K562 (cell line): ENCODE results near the gene OR7E24. TPM values are rescaled to one million over a fixed set of nuclear protein-coding genes. Genes with fewer than 3 reads are reported as not detected.
A peak's percentile ranks its signal among the peaks of the same experiment; 100 is the strongest.

Experiments
- ATAC-seq: fragments of 200-7000 bp; cut with Tn5 transposase; 3 replicates; pipeline ENCODE4 v1.9.1; 2020; ENCODE audit warnings: moderate library complexity
- BruUV-seq: library from RNA; stranded (reverse); fragments of 400-500 nt; replicated peaks from 2 replicates; lab custom pipeline; 2021; lab: Mats Ljungman, UMichigan
- CTCF ChIA-PET: fragments of 300-600 bp; formaldehyde crosslinking; extraction: SDS; loops from one replicate; lab custom pipeline; 2021; ENCODE audit warnings: low intra/inter-chr PET ratio; lab: Yijun Ruan, JAX
- POLR2A ChIA-PET: fragments of 300-600, 350-650 bp; sonication (Branson Sonifier 250); formaldehyde crosslinking; extraction: SDS; loops from one replicate; lab custom pipeline; 2021; ENCODE audit warnings: antibody characterized with exemption, inconsistent platforms; lab: Yijun Ruan, JAX
- DNase-seq, 4 experiments: peaks; one replicate each; pipeline versions ENCODE4 v3.0.0 to v3.0.0-alpha.2; 2011 to 2018; ENCODE audit warnings: low spot score in 3 of 4, mixed read lengths in 3 of 4; ENCODE audit errors: extremely low read depth in 1 of 4
- FAIRE-seq: peaks from 2 replicates; lab custom pipeline; 2011; peaks lifted over from hg19 to GRCh38; lab: Jason Lieb, UNC
- H2AFZ ChIP-seq: 2 replicates; pipeline ENCODE4 v1.6.0; 2011; ENCODE audit warnings: low read depth, low read length, control low read depth, inconsistent platforms
- H3K27ac ChIP-seq: fragments of 200-600 bp; 3 replicates; pipeline ENCODE4 v1.8.0; 2011; ENCODE audit warnings: low read depth, mild to moderate bottlenecking, control low read depth, inconsistent platforms, low read length, moderate library complexity, mixed read lengths; ENCODE audit errors: extremely low read depth
- H3K27me3 ChIP-seq, 2 experiments: fragments of 300-600 bp in 1 of 2; 2 replicates in 1 of 2; 3 replicates in 1 of 2; pipeline versions ENCODE4 v1.6.0 to v1.8.0; 2011; ENCODE audit warnings: inconsistent platforms in 2 of 2, low read length in 2 of 2, mild to moderate bottlenecking in 1 of 2, mixed read lengths in 1 of 2, moderate library complexity in 1 of 2; ENCODE audit not compliant: control insufficient read depth in 2 of 2, insufficient read depth in 2 of 2
- H3K36me3 ChIP-seq: fragments of 300-600 bp; 3 replicates; pipeline ENCODE4 v1.8.0; 2011; ENCODE audit warnings: mild to moderate bottlenecking, low read length, inconsistent platforms; ENCODE audit not compliant: control insufficient read depth, insufficient read depth
- H3K4me1 ChIP-seq, 2 experiments: fragments of 200-600 bp in 1 of 2; replicated peaks in 1 of 2; 2 replicates in 1 of 2; 3 replicates in 1 of 2; pipeline versions ENCODE4 v1.5.1 to v1.8.0; 2011; ENCODE audit warnings: inconsistent platforms in 2 of 2, low read length in 2 of 2, mild to moderate bottlenecking in 1 of 2, mixed read lengths in 1 of 2, moderate library complexity in 1 of 2; ENCODE audit not compliant: control insufficient read depth in 2 of 2, insufficient read depth in 2 of 2
- H3K4me2 ChIP-seq: 2 replicates; pipeline ENCODE4 v1.6.1; 2011; ENCODE audit warnings: low read length, control low read depth, inconsistent platforms, mixed read lengths; ENCODE audit not compliant: insufficient read depth
- H3K4me3 ChIP-seq: fragments of 200-600 bp; sonication (generic), shearing (Covaris generic); 2 replicates; pipeline ENCODE4 v1.5.1; 2016; ENCODE audit warnings: control low read depth, inconsistent platforms
- H3K79me2 ChIP-seq: fragments of 200-600 bp; 3 replicates; pipeline ENCODE4 v1.8.0; 2011; ENCODE audit warnings: low read length, inconsistent platforms; ENCODE audit not compliant: control insufficient read depth, insufficient read depth
- H3K9ac ChIP-seq, 2 experiments: 2 replicates each; pipeline versions ENCODE4 v1.6.0 to v1.6.1; 2011; ENCODE audit warnings: low read depth in 2 of 2, low read length in 2 of 2, control low read depth in 1 of 2, inconsistent platforms in 1 of 2, mild to moderate bottlenecking in 1 of 2, mixed read lengths in 1 of 2; ENCODE audit not compliant: insufficient read depth in 1 of 2
- H3K9me1 ChIP-seq: one replicate; pipeline ENCODE4 v1.6.0; 2011; ENCODE audit warnings: inconsistent platforms, mild to moderate bottlenecking, low read length, moderate library complexity; ENCODE audit not compliant: control insufficient read depth, insufficient read depth
- H3K9me3 ChIP-seq: replicated peaks from 2 replicates; pipeline ENCODE4 v1.5.1; 2011; ENCODE audit warnings: low read depth, low read length, inconsistent platforms; ENCODE audit not compliant: control insufficient read depth, insufficient read depth
- H4K20me1 ChIP-seq: replicated peaks from 2 replicates; pipeline ENCODE4 v1.6.1; 2011; ENCODE audit warnings: low read length, inconsistent platforms, mixed read lengths; ENCODE audit not compliant: control insufficient read depth, insufficient read depth
- DEAF1 ChIP-seq: fragments of 450-650 bp; formaldehyde crosslinking; IDR thresholded peaks from 2 replicates; pipeline ENCODE4 v1.4.0; 2020; ENCODE audit warnings: mild to moderate bottlenecking, moderate library complexity
- KLF16 ChIP-seq: IDR thresholded peaks from 2 replicates; pipeline ENCODE4 v1.6.1; 2016; ENCODE audit warnings: antibody characterized with exemption
- NFE2 ChIP-seq: IDR thresholded peaks from 2 replicates; pipeline ENCODE4 v1.6.1; 2014; ENCODE audit warnings: antibody characterized with exemption, low read depth
- RAD51 ChIP-seq: fragments of 450-650 bp; IDR thresholded peaks from 2 replicates; pipeline ENCODE4 v1.7.1; 2016; ENCODE audit warnings: low read depth, mild to moderate bottlenecking, borderline replicate concordance
- REST ChIP-seq, 2 experiments: fragments of 450-650 bp; formaldehyde crosslinking in 1 of 2; IDR thresholded peaks; 2 replicates each; pipeline versions ENCODE4 v1.4.0 to v1.6.1; 2014 to 2020; ENCODE audit warnings: mild to moderate bottlenecking in 2 of 2, borderline replicate concordance in 1 of 2, low read depth in 1 of 2
- SNAPC5 ChIP-seq: fragments of 250-450 bp; sonication (Bioruptor Pico); IDR thresholded peaks from 2 replicates; pipeline ENCODE4 v1.8.0; 2021; ENCODE audit warnings: moderate library complexity, mild to moderate bottlenecking, inconsistent platforms
- TAF7 ChIP-seq: fragments of 450-650 bp; IDR thresholded peaks from 2 replicates; pipeline ENCODE4 v1.6.1; 2016; ENCODE audit warnings: missing genetic modification characterization, missing compliant biosample characterization
- WGBS: fragments of 100-300 bp; shearing (Covaris generic); methylation state at CpG from one replicate; pipeline ENCODE4 v1.1.6; 2016; ENCODE audit warnings: low coverage, mixed read lengths; ENCODE audit not compliant: insufficient coverage; ENCODE audit errors: missing lambda C conversion rate; 5-methylcytosine and 5-hydroxymethylcytosine counted together
- in situ Hi-C: fragments of 300-500 bp; cut with MboI; formaldehyde crosslinking; loops from 4 replicates; pipeline ENCODE4 v1.15.0; 2018; ENCODE audit warnings: inconsistent platforms, mixed read lengths
- intact Hi-C: fragments of 100-400 bp; cut with micrococcal nuclease; formaldehyde crosslinking; loops from 2 replicates; pipeline ENCODE4 v1.14.2; 2022
- polyA plus RNA-seq, 8 experiments: library from polyadenylated mRNA; depleted of rRNA in 4 of 8; stranded (reverse) in 5 of 8; unstranded in 3 of 8; fragments of >200 nt; fragmentation: Nextera tagmentation in 2 of 8; fragmentation: Illumina TruSeq in 1 of 8; extraction: Ambion mirVana in 2 of 8; extraction: Trizol in 1 of 8; gene quantifications; 2 replicates each; pipeline versions ENCODE4 v1.2.1 to v1.2.3, GENCODE V29; 2011 to 2014; ENCODE audit warnings: inconsistent platforms in 1 of 8, missing spikeins in 1 of 8
- total RNA-seq, 7 experiments: library from RNA; depleted of rRNA in 6 of 7; stranded (reverse); fragments of >200 nt in 6 of 7; fragmentation: Illumina TruSeq in 2 of 7; extraction: Trizol in 2 of 7; gene quantifications; 2 replicates each; pipeline versions ENCODE4 v1.2.1 to v1.2.3, GENCODE V29; 2011 to 2021; ENCODE audit warnings: low replicate concordance in 1 of 7

The OR7E24 gene
- total and polyA plus RNA-seq, 9 of the 15 experiments (the other 6 are each of a cell fraction or from before 2014, with no cell fraction given): not detected

GRCh38 chr19:9250630-9251029 lies at the start of gene OR7E24 (continued):
- no peak for TF ChIP-seq NFE2

- DNase-seq (peak; percentile 53 to 74 (median 57)), FAIRE-seq (peak; percentile 92), ATAC-seq (peak; percentile 88)
- Histone ChIP-seq H3K79me2 (no peaks in the 10 kb centered on the region), H3K27me3 (peaks cover 6 to 9% of the 10 kb centered on the region in 2 experiments; a peak in 4 of 5 replicates), H3K36me3 (no peaks in the 10 kb centered on the region), H3K4me2 (peak overlapping the region; percentile 57), H3K4me3 (no peak overlapping the region), H4K20me1 (no peaks in the 10 kb centered on the region), H3K27ac (no peak overlapping the region), H3K9ac (no peak overlapping the region), H3K9me1 (no peaks in the 10 kb centered on the region), H2AFZ (peak overlapping the region; percentile 51; the same call in 1 of the 2 replicates), H3K9me3 (no peaks in the 10 kb centered on the region), H3K4me1 (no peaks in the 10 kb centered on the region)
- 27% methylated on average over 13 of the region's 13 CpGs for WGBS
- intact Hi-C loops: loop anchor here (5.0 kb wide), 1 partner anchor 587 kb away; no protein-coding TSS in a partner anchor
- ChIA-PET CTCF (interaction anchor here (0.6 to 1.1 kb wide), 2 partner anchors 279 to 590 kb away, joined by 4 to 5 read pairs; no protein-coding TSS in a partner anchor), POLR2A (interaction anchor here (1.1 to 1.2 kb wide), 2 partner anchors 106 to 229 kb away, joined by 4 to 5 read pairs; partner anchors contain the start of gene ZNF266)
- BruUV-seq: no TSS peak
- in situ Hi-C loops: no loop called here
- peak; percentile 45; the same call in 1 of the 2 replicates for TF ChIP-seq KLF16
- TF ChIP-seq DEAF1: peak; percentile 65; the same call in 1 of the 2 replicates
- TF ChIP-seq RAD51: 0 out of 2 replicates have a peak, but pooled peaks have one; percentile 19
- TF ChIP-seq TAF7 (tag): no peak
- TF ChIP-seq SNAPC5 (CRISPR knock-in tag): no peak
- TF ChIP-seq REST (IDR thresholded peaks at IDR 0.05; ENCODE audit: borderline replicate concordance): peak; percentile 70
- TF ChIP-seq REST (CRISPR knock-in tag; IDR thresholded peaks at IDR 0.05; ENCODE audit: low read depth): no peak
Measured at GRCh38 chr19:9205501-9206113, 45.1 kb upstream of the OR7E24 start.
